HL-60 (cell line): Measurements from ENCODE around the gene SETBP1.

Experiments used
- GABPA ChIP-seq: IDR thresholded peaks from 2 replicates; pipeline ENCODE4 v1.6.1; 2012; ENCODE audit warnings: low read depth
- POLR2AphosphoS5 ChIP-seq: IDR thresholded peaks from 2 replicates; pipeline ENCODE4 v1.6.1; 2012; ENCODE audit warnings: low read depth
- TF ChIP-seq, protein P1 (sequence below): IDR thresholded peaks from one replicate; pipeline ENCODE4 v1.5.1; 2011; ENCODE audit warnings: low read length, control low read depth, inconsistent platforms; ENCODE audit not compliant: insufficient read depth
- TF ChIP-seq, protein P2 (sequence below): IDR thresholded peaks from 2 replicates; pipeline ENCODE4 v1.6.1; 2012; ENCODE audit warnings: low read depth; ENCODE audit not compliant: insufficient replicate concordance

DNA sequence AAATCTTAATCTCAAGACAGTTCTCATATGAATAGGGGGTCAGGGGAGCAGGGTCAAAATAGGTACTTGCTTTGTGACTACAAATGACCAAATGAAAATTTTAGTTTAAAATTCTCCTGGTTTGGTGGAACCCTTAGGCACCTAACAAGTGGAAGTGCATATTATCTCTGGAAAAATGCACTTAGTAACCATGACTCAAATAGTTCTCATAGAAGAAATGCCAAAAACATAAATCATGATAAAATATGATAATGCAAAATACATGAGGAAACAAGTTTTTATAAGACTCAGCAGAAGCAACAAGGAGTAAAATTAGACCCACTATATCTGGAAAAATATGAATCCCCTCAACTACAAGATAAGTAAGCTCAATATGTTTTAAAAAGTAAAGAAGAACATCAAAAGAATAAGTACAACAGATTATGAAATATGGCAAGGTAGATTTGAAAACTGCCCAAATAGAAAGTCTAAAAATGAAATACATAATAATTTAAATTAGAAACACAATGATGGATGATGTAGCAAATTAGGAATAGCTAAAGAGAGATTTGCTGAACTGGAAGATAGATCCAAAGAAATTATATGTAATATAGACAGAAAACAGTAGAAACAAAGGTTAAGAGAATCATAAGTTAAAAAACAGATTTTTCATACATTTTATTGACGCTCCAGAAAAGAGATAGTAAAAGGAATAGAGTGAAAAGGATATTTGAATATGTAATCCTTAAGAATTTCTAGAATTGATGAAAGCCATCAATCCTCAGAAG lies 308.3 kb downstream of the SETBP1 start:
- TF ChIP-seq GABPA (no peak), POLR2AphosphoS5 (no peak)
- TF ChIP-seq, protein P1, sequence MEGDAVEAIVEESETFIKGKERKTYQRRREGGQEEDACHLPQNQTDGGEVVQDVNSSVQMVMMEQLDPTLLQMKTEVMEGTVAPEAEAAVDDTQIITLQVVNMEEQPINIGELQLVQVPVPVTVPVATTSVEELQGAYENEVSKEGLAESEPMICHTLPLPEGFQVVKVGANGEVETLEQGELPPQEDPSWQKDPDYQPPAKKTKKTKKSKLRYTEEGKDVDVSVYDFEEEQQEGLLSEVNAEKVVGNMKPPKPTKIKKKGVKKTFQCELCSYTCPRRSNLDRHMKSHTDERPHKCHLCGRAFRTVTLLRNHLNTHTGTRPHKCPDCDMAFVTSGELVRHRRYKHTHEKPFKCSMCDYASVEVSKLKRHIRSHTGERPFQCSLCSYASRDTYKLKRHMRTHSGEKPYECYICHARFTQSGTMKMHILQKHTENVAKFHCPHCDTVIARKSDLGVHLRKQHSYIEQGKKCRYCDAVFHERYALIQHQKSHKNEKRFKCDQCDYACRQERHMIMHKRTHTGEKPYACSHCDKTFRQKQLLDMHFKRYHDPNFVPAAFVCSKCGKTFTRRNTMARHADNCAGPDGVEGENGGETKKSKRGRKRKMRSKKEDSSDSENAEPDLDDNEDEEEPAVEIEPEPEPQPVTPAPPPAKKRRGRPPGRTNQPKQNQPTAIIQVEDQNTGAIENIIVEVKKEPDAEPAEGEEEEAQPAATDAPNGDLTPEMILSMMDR = no peak
- TF ChIP-seq, protein P2, sequence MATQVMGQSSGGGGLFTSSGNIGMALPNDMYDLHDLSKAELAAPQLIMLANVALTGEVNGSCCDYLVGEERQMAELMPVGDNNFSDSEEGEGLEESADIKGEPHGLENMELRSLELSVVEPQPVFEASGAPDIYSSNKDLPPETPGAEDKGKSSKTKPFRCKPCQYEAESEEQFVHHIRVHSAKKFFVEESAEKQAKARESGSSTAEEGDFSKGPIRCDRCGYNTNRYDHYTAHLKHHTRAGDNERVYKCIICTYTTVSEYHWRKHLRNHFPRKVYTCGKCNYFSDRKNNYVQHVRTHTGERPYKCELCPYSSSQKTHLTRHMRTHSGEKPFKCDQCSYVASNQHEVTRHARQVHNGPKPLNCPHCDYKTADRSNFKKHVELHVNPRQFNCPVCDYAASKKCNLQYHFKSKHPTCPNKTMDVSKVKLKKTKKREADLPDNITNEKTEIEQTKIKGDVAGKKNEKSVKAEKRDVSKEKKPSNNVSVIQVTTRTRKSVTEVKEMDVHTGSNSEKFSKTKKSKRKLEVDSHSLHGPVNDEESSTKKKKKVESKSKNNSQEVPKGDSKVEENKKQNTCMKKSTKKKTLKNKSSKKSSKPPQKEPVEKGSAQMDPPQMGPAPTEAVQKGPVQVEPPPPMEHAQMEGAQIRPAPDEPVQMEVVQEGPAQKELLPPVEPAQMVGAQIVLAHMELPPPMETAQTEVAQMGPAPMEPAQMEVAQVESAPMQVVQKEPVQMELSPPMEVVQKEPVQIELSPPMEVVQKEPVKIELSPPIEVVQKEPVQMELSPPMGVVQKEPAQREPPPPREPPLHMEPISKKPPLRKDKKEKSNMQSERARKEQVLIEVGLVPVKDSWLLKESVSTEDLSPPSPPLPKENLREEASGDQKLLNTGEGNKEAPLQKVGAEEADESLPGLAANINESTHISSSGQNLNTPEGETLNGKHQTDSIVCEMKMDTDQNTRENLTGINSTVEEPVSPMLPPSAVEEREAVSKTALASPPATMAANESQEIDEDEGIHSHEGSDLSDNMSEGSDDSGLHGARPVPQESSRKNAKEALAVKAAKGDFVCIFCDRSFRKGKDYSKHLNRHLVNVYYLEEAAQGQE = no peak
